Right lobe of liver (tissue), 6 donors: ENCODE results near the gene DKC1. TPM values are rescaled to one million over a fixed set of nuclear protein-coding genes. Genes with fewer than 3 reads are reported as not detected.

Experiments
- ATAC-seq, 4 donors: fragments of 200-7000 bp; cut with Tn5 transposase; one replicate each; pipeline ENCODE4 v1.9.1; 2020; ENCODE audit warnings: mild to moderate bottlenecking in 4 of 4, moderate library complexity in 4 of 4
- DNase-seq, 3 donors: peaks; one replicate each; pipeline ENCODE4 v3.0.0-alpha.2; 2020
- H3K27ac ChIP-seq, 3 donors: fragments of 200-600 bp; one replicate each; pipeline ENCODE4 v1.8.0; 2022
- H3K27me3 ChIP-seq, 2 donors: fragments of 200-600 bp; one replicate each; pipeline ENCODE4 v1.8.0; 2022
- H3K36me3 ChIP-seq, 4 donors: fragments of 200-600 bp; sonication (generic) in 1 of 4; one replicate each; pipeline versions ENCODE4 v1.5.1 to v1.8.0; 2017 to 2022; ENCODE audit warnings: control low read depth in 1 of 4
- H3K4me1 ChIP-seq, 4 donors: fragments of 200-600 bp; sonication (generic) in 1 of 4; one replicate each; pipeline versions ENCODE4 v1.5.1 to v1.8.0; 2017 to 2022; ENCODE audit warnings: control low read depth in 1 of 4
- H3K4me3 ChIP-seq, 3 donors: fragments of 200-600 bp; one replicate each; pipeline ENCODE4 v1.8.0; 2022
- H3K9me3 ChIP-seq, 4 donors: fragments of 200-600 bp; sonication (generic) in 1 of 4; one replicate each; pipeline versions ENCODE4 v1.5.1 to v1.8.0; 2017 to 2022; ENCODE audit warnings: control low read depth in 1 of 4
- CTCF ChIP-seq, 4 donors: fragments of 200-600 bp in 3 of 4; fragments of 450-650 bp in 1 of 4; IDR thresholded peaks; one replicate each; pipeline versions ENCODE4 v1.5.1 to v1.8.0; 2016 to 2022; ENCODE audit warnings: antibody characterized with exemption in 4 of 4, mild to moderate bottlenecking in 2 of 4
- POLR2A ChIP-seq: fragments of 450-650 bp; IDR thresholded peaks from one replicate; pipeline ENCODE4 v1.6.1; 2017; ENCODE audit warnings: antibody characterized with exemption, mild to moderate bottlenecking
- WGBS: methylation state at CpG from one replicate; pipeline ENCODE4 v1.1.6; 2018; ENCODE audit warnings: low coverage, low lambda C conversion rate; ENCODE audit not compliant: insufficient coverage; ENCODE audit errors: missing lambda C conversion rate; 5-methylcytosine and 5-hydroxymethylcytosine counted together
- intact Hi-C, 2 donors: fragments of 100-400 bp; cut with DNase I; formaldehyde crosslinking; loops; one replicate each; pipeline versions ENCODE4 v1.11.2 to v1.14.1; 2022
- total RNA-seq, 6 experiments: library from RNA; depleted of rRNA in 2 of 6; stranded (reverse); fragments of >200 nt in 2 of 6; fragmentation: NEBNext Ultra II Directional in 3 of 6; extraction: Animal tissue kit (Norgen Biotek cat#: 25700) in 3 of 6; gene quantifications; one replicate each; pipeline versions ENCODE4 v1.1.0 to v1.2.4, GENCODE V29; 2016 to 2023
- donor health status: DM: no; HTN: yes; CAD: no.
- donor health status: DM: no; HTN: no; CAD: no.
- donor health status: DM: no; HTN: no; CAD: no.
- donor health status: DM: no; HTN: yes; CAD: no.
- donor health status: DM: no; HTN: yes; CAD: no.

DKC1 gene
- total RNA-seq, 6 experiments from 2014 or later = 9.7 to 21.2 (median 17.7) TPM

GRCh38 chrX:154738011-154738738 lies 24.5 kb upstream of the DKC1 start:
- no peak for TF ChIP-seq POLR2A
- TF ChIP-seq CTCF (IDR thresholded peaks at IDR 0.05) = no peak
- Histone ChIP-seq H3K27ac (no peak overlapping the region), H3K4me1 (peaks cover 0 to 3% (median 0%) of the 10 kb centered on the region in 4 donors), H3K27me3 (peaks cover 0 to 3% of the 10 kb centered on the region in 2 donors), H3K9me3 (no peaks in the 10 kb centered on the region), H3K4me3 (no peak overlapping the region), H3K36me3 (no peaks in the 10 kb centered on the region)
- intact Hi-C loops = no loop called here
- peak; percentile 42 to 71 (median 58) for ATAC-seq
- 44% methylated on average over 8 of the region's 8 CpGs for WGBS
- DNase-seq = no peak

DNA sequence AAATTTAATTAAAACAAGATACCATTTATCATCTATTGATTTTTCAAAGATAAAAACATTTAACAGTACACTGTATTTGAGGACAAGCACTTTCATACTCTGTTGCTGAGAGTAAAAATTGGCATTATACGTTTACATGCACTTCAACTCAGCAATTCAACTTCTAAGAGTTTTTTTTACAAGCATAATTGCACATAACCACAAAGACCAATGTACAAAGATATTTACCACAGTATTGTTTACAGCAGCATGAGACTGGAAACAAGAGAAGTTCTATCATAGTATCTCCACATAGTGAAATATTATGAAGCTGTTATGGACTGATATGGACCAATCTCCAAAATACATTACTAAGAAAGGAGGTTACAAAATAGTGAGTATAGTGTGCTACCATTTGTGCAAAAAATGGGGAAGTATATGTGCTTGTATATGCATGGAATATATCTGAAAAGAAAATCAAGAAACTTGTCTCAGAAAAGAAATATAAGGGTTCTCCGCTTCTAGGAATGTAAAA lies 22.7 kb upstream of the DKC1 start:
- Histone ChIP-seq H3K4me3 (no peak overlapping the region), H3K9me3 (no peaks in the 10 kb centered on the region)
- WGBS = 39% methylated on average over 2 of the region's 2 CpGs

GRCh38 chrX:154742613-154743012 lies 20.1 kb upstream of the DKC1 start:
- Histone ChIP-seq H3K36me3 (no peaks in the 10 kb centered on the region), H3K9me3 (no peaks in the 10 kb centered on the region), H3K4me1 (no peaks in the 10 kb centered on the region), H3K4me3 (no peak overlapping the region), H3K27ac (no peak overlapping the region), H3K27me3 (peaks cover 0 to 3% of the 10 kb centered on the region in 2 donors)
- TF ChIP-seq POLR2A (no peak), CTCF (IDR thresholded peaks at IDR 0.05) (no peak)
- ATAC-seq (no peak), DNase-seq (no peak)
- intact Hi-C loops = no loop called here

More for the DNA sequence above, 22.7 kb upstream of the DKC1 start:
- DNase-seq = no peak
- Histone ChIP-seq H3K36me3 (no peaks in the 10 kb centered on the region), H3K27ac (no peak overlapping the region), H3K27me3 (peaks cover 0 to 3% of the 10 kb centered on the region in 2 donors), H3K4me1 (peaks cover 0 to under 1% (median 0%) of the 10 kb centered on the region in 4 donors)
- ATAC-seq = no peak
- TF ChIP-seq POLR2A (no peak), CTCF (IDR thresholded peaks at IDR 0.05) (no peak)
- intact Hi-C loops = no loop called here

GRCh38 chrX:154748712-154749339 lies 13.8 kb upstream of the DKC1 start:
- WGBS = 22% methylated on average over 11 of the region's 11 CpGs
- peak; percentile 81 to 86 (median 85) for ATAC-seq
- TF ChIP-seq CTCF (IDR thresholded peaks at IDR 0.05) (peak; percentile 82 to 85 (median 82)), POLR2A (no peak)
- no peak overlapping the region for H3K4me3 ChIP-seq
- H3K27me3 ChIP-seq = no peaks in the 10 kb centered on the region
- no peak for DNase-seq
- intact Hi-C loops = no loop called here
- H3K36me3 ChIP-seq = no peaks in the 10 kb centered on the region
- no peaks in the 10 kb centered on the region for H3K4me1 ChIP-seq
- no peak overlapping the region for H3K27ac ChIP-seq
- H3K9me3 ChIP-seq = no peaks in the 10 kb centered on the region
